CD8-positive, alpha-beta memory T cell (primary cell): Measurements from ENCODE around the gene PRRC2B. TPM values are rescaled to one million over a fixed set of nuclear protein-coding genes. Genes with fewer than 3 reads are reported as not detected.

ENCODE experiments used
- CTCF ChIA-PET: fragments of 350-600 bp; sonication (Branson Sonifier 250); formaldehyde crosslinking; loops from one replicate; lab custom pipeline; 2021; ENCODE audit warnings: antibody characterized with exemption; lab: Charles Lee
- POLR2A ChIA-PET: fragments of 350-600 bp; sonication (Branson Sonifier 250); formaldehyde crosslinking; loops from one replicate; lab custom pipeline; 2021; ENCODE audit warnings: antibody characterized with exemption; lab: Charles Lee
- DNase-seq, 5 donors: peaks; one replicate each; pipeline versions ENCODE4 v3.0.0 to v3.0.0-alpha.2; 2020 to 2022; ENCODE audit warnings: mixed read lengths in 1 of 5
- H3K27ac ChIP-seq: one replicate; pipeline ENCODE4 v1.7.0; 2013; ENCODE audit warnings: low read depth, mild to moderate bottlenecking, low read length, moderate library complexity
- H3K27me3 ChIP-seq: 2 replicates; pipeline ENCODE4 v1.7.0; 2013; ENCODE audit warnings: low read length, mild to moderate bottlenecking; ENCODE audit not compliant: insufficient read depth, poor library complexity, severe bottlenecking
- H3K36me3 ChIP-seq: 2 replicates; pipeline ENCODE4 v1.7.0; 2013; ENCODE audit warnings: mild to moderate bottlenecking, low read length, moderate library complexity; ENCODE audit not compliant: insufficient read depth
- H3K4me1 ChIP-seq: 2 replicates; pipeline ENCODE4 v1.7.0; 2013; ENCODE audit warnings: mild to moderate bottlenecking, low read length, moderate library complexity; ENCODE audit not compliant: insufficient read depth
- H3K4me3 ChIP-seq: 2 replicates; pipeline ENCODE4 v1.7.0; 2013; ENCODE audit warnings: mild to moderate bottlenecking, low read length
- H3K9me3 ChIP-seq: 2 replicates; pipeline ENCODE4 v1.7.0; 2013; ENCODE audit warnings: mild to moderate bottlenecking, low read length
- H3K27ac Mint-ChIP-seq, 8 donors: one replicate each; pipeline ENCODE4 v1.8.0; 2020 to 2021; ENCODE audit warnings: mixed read lengths in 8 of 8, mild to moderate bottlenecking in 6 of 8, inconsistent platforms in 3 of 8, moderate library complexity in 3 of 8
- H3K27me3 Mint-ChIP-seq, 2 donors: one replicate each; pipeline ENCODE4 v1.8.0; 2020 to 2021; ENCODE audit warnings: mixed read lengths in 2 of 2, mild to moderate bottlenecking in 1 of 2, moderate library complexity in 1 of 2
- H3K36me3 Mint-ChIP-seq, 3 donors: one replicate each; pipeline ENCODE4 v1.8.0; 2020 to 2021; ENCODE audit warnings: mixed read lengths in 3 of 3, inconsistent platforms in 1 of 3, mild to moderate bottlenecking in 1 of 3
- H3K4me1 Mint-ChIP-seq, 3 donors: one replicate each; pipeline ENCODE4 v1.8.0; 2020 to 2021; ENCODE audit warnings: mixed read lengths in 3 of 3, inconsistent platforms in 1 of 3, mild to moderate bottlenecking in 1 of 3
- H3K4me3 Mint-ChIP-seq, 7 donors: one replicate each; pipeline ENCODE4 v1.8.0; 2020 to 2021; ENCODE audit warnings: mixed read lengths in 7 of 7, mild to moderate bottlenecking in 6 of 7, moderate library complexity in 4 of 7, inconsistent platforms in 2 of 7
- H3K9me3 Mint-ChIP-seq, 5 donors: one replicate each; pipeline ENCODE4 v1.8.0; 2020 to 2022; ENCODE audit warnings: mixed read lengths in 5 of 5, mild to moderate bottlenecking in 3 of 5, moderate library complexity in 2 of 5, inconsistent platforms in 1 of 5
- polyA plus RNA-seq: library from polyadenylated mRNA; unstranded; fragments of 300-500 nt; fragmentation: Illumina TruSeq; gene quantifications from one replicate; pipeline ENCODE4 v1.2.3, GENCODE V29; 2021
- total RNA-seq, 2 experiments: library from RNA; stranded (reverse); gene quantifications; one replicate each; pipeline ENCODE4 v1.2.3, GENCODE V29; 2021

Gene PRRC2B
- total and polyA plus RNA-seq, 3 experiments from 2014 or later = 42.1 to 146 (median 146) TPM

- Histone ChIP-seq H3K4me3 (no peak overlapping the region), H3K4me1 (no peaks in the 10 kb centered on the region), H3K27me3 (no peaks in the 10 kb centered on the region), H3K27ac (no peak overlapping the region), H3K36me3 (peaks cover 64% of the 10 kb centered on the region), H3K9me3 (no peaks in the 10 kb centered on the region)
- ChIA-PET CTCF (interaction anchor here (0.9 to 1.1 kb wide), 2 partner anchors 114 to 312 kb away, joined by 3 read pairs; no protein-coding TSS in a partner anchor), POLR2A (interaction anchor here (0.6 kb wide), 1 partner anchor 27 kb away, joined by 3 read pairs; no protein-coding TSS in a partner anchor)
- Mint-ChIP-seq H3K4me1 (peaks cover 9 to 18% (median 11%) of the 10 kb centered on the region in 3 donors), H3K4me3 (peak overlapping the region in 1 of 7 donors; percentile 74), H3K27me3 (no peaks in the 10 kb centered on the region), H3K27ac (no peak overlapping the region), H3K9me3 (peaks cover 0 to 1% (median 0%) of the 10 kb centered on the region in 5 donors), H3K36me3 (peaks cover 4 to 84% (median 21%) of the 10 kb centered on the region in 3 donors)
- DNase-seq = no peak
These were observed 70.6 kb downstream of the PRRC2B start for GRCh38 chr9:131464354-131465000.

GRCh38 chr9:131465401-131465800 is 71.5 kb downstream of the PRRC2B start:
- peaks cover 0 to 84% (median 21%) of the 10 kb centered on the region in 3 donors for H3K36me3 Mint-ChIP-seq
- Histone ChIP-seq H3K9me3 (no peaks in the 10 kb centered on the region), H3K36me3 (peaks cover 66% of the 10 kb centered on the region), H3K27ac (no peak overlapping the region), H3K27me3 (no peaks in the 10 kb centered on the region), H3K4me3 (no peak overlapping the region), H3K4me1 (no peaks in the 10 kb centered on the region)
- H3K9me3 Mint-ChIP-seq = peaks cover 0 to 1% (median 0%) of the 10 kb centered on the region in 5 donors
- CTCF ChIA-PET = no interaction called here
- no peaks in the 10 kb centered on the region for H3K27me3 Mint-ChIP-seq
- POLR2A ChIA-PET = no interaction called here
- no peak overlapping the region for H3K4me3 Mint-ChIP-seq
- peak overlapping the region in 2 of 8 donors; percentile 30 to 34 for H3K27ac Mint-ChIP-seq
- DNase-seq = no peak
- peaks cover 10 to 19% (median 17%) of the 10 kb centered on the region in 3 donors for H3K4me1 Mint-ChIP-seq

GRCh38 chr9:131467214-131467935 is 73.5 kb downstream of the PRRC2B start:
- Histone ChIP-seq H3K9me3 (no peaks in the 10 kb centered on the region), H3K4me1 (no peaks in the 10 kb centered on the region), H3K27me3 (no peaks in the 10 kb centered on the region), H3K4me3 (no peak overlapping the region), H3K27ac (no peak overlapping the region), H3K36me3 (peaks cover 69% of the 10 kb centered on the region)
- ChIA-PET POLR2A (no interaction called here), CTCF (interaction anchor here (1.3 kb wide), 2 partner anchors 9 to 12 kb away, joined by 3 read pairs; no protein-coding TSS in a partner anchor)
- DNase-seq = no peak
- Mint-ChIP-seq H3K27me3 (no peaks in the 10 kb centered on the region), H3K27ac (peak overlapping the region in 4 of 8 donors; percentile 33 to 89 (median 76)), H3K4me3 (no peak overlapping the region), H3K36me3 (peaks cover 0 to 85% (median 21%) of the 10 kb centered on the region in 3 donors), H3K4me1 (peaks cover 4 to 21% (median 19%) of the 10 kb centered on the region in 3 donors), H3K9me3 (no peaks in the 10 kb centered on the region)

GRCh38 chr9:131468031-131468430 is 74.1 kb downstream of the PRRC2B start:
- no peaks in the 10 kb centered on the region for H3K9me3 Mint-ChIP-seq
- no peak overlapping the region for H3K4me3 ChIP-seq
- no peak overlapping the region for H3K4me3 Mint-ChIP-seq
- H3K27ac Mint-ChIP-seq = peak overlapping the region in 1 of 8 donors; percentile 54
- peaks cover 4 to 26% (median 19%) of the 10 kb centered on the region in 3 donors for H3K4me1 Mint-ChIP-seq
- peaks cover 70% of the 10 kb centered on the region for H3K36me3 ChIP-seq
- peaks cover 0 to 86% (median 23%) of the 10 kb centered on the region in 3 donors for H3K36me3 Mint-ChIP-seq
- no peaks in the 10 kb centered on the region for H3K27me3 ChIP-seq
- ChIA-PET POLR2A (no interaction called here), CTCF (interaction anchor here (1.3 kb wide), 2 partner anchors 8 to 12 kb away, joined by 3 read pairs; no protein-coding TSS in a partner anchor)
- no peak for DNase-seq
- H3K27me3 Mint-ChIP-seq = no peaks in the 10 kb centered on the region
- H3K4me1 ChIP-seq = no peaks in the 10 kb centered on the region
- H3K9me3 ChIP-seq = no peaks in the 10 kb centered on the region
- H3K27ac ChIP-seq = no peak overlapping the region

GRCh38 chr9:131469356-131469755 is 75.5 kb downstream of the PRRC2B start:
- no peak for DNase-seq
- no peaks in the 10 kb centered on the region for H3K27me3 ChIP-seq
- H3K9me3 ChIP-seq = no peaks in the 10 kb centered on the region
- no peak overlapping the region for H3K4me3 ChIP-seq
- Mint-ChIP-seq H3K4me1 (peaks cover 4 to 28% (median 19%) of the 10 kb centered on the region in 3 donors), H3K27me3 (peaks cover 0 to 2% of the 10 kb centered on the region in 2 donors), H3K4me3 (no peak overlapping the region), H3K27ac (no peak overlapping the region), H3K9me3 (no peaks in the 10 kb centered on the region), H3K36me3 (peaks cover 0 to 90% (median 26%) of the 10 kb centered on the region in 3 donors)
- H3K27ac ChIP-seq = no peak overlapping the region
- H3K4me1 ChIP-seq = no peaks in the 10 kb centered on the region
- POLR2A ChIA-PET = no interaction called here
- CTCF ChIA-PET = no interaction called here
- H3K36me3 ChIP-seq = peaks cover 80% of the 10 kb centered on the region

GRCh38 chr9:131469951-131470350 is 76.1 kb downstream of the PRRC2B start:
- Mint-ChIP-seq H3K36me3 (peaks cover 0 to 90% (median 29%) of the 10 kb centered on the region in 3 donors), H3K4me3 (no peak overlapping the region), H3K4me1 (peaks cover 4 to 28% (median 19%) of the 10 kb centered on the region in 3 donors), H3K27me3 (peaks cover 0 to 2% of the 10 kb centered on the region in 2 donors), H3K9me3 (no peaks in the 10 kb centered on the region), H3K27ac (peak overlapping the region in 4 of 8 donors; percentile 7 to 59 (median 32))
- H3K27ac ChIP-seq = no peak overlapping the region
- POLR2A ChIA-PET = interaction anchor here (1.0 kb wide), 1 partner anchor 97 kb away, joined by 3 read pairs; no protein-coding TSS in a partner anchor
- CTCF ChIA-PET = interaction anchor here (0.8 kb wide), 1 partner anchor 72 kb away, joined by 3 read pairs; no protein-coding TSS in a partner anchor
- H3K36me3 ChIP-seq = peaks cover 77% of the 10 kb centered on the region
- H3K27me3 ChIP-seq = no peaks in the 10 kb centered on the region
- H3K9me3 ChIP-seq = no peaks in the 10 kb centered on the region
- H3K4me3 ChIP-seq = no peak overlapping the region
- DNase-seq = no peak
- no peaks in the 10 kb centered on the region for H3K4me1 ChIP-seq

GRCh38 chr9:131470581-131470991 is 76.7 kb downstream of the PRRC2B start:
- H3K9me3 ChIP-seq = no peaks in the 10 kb centered on the region
- peaks cover 0 to 90% (median 29%) of the 10 kb centered on the region in 3 donors for H3K36me3 Mint-ChIP-seq

More at GRCh38 chr9:131470581-131470991, 76.7 kb downstream of the PRRC2B start:
- peaks cover 74% of the 10 kb centered on the region for H3K36me3 ChIP-seq
- Mint-ChIP-seq H3K4me1 (peaks cover 4 to 28% (median 19%) of the 10 kb centered on the region in 3 donors), H3K27me3 (peaks cover 0 to 2% of the 10 kb centered on the region in 2 donors), H3K9me3 (no peaks in the 10 kb centered on the region), H3K4me3 (no peak overlapping the region), H3K27ac (peak overlapping the region in 1 of 8 donors; percentile 73)
- POLR2A ChIA-PET = interaction anchor here (1.0 kb wide), 1 partner anchor 98 kb away, joined by 3 read pairs; no protein-coding TSS in a partner anchor
- no peaks in the 10 kb centered on the region for H3K27me3 ChIP-seq
- no peak overlapping the region for H3K4me3 ChIP-seq
- no peak overlapping the region for H3K27ac ChIP-seq
- H3K4me1 ChIP-seq = no peaks in the 10 kb centered on the region
- CTCF ChIA-PET = interaction anchor here (0.8 kb wide), 1 partner anchor 73 kb away, joined by 3 read pairs; no protein-coding TSS in a partner anchor
- no peak for DNase-seq
